Transverse colon (tissue), 4 donors: ENCODE measurements around the gene GNLY. TPM values are rescaled to one million over a fixed set of nuclear protein-coding genes. Genes with fewer than 3 reads are reported as not detected.

Experiments used
- DNase-seq: peaks from one replicate; pipeline ENCODE4 v3.0.0-alpha.2; 2019
- H3K27ac ChIP-seq, 4 donors: fragments of 200-600 bp; sonication (generic); 2 replicates each; pipeline ENCODE4 v1.5.1; 2016 to 2018; ENCODE audit warnings: inconsistent platforms in 4 of 4
- H3K27me3 ChIP-seq: fragments of 200-600 bp; sonication (generic); 2 replicates; pipeline ENCODE4 v1.5.1; 2017; ENCODE audit warnings: inconsistent platforms
- H3K36me3 ChIP-seq, 4 donors: fragments of 200-600 bp; sonication (generic); 2 replicates each; pipeline ENCODE4 v1.5.1; 2017 to 2019; ENCODE audit warnings: inconsistent platforms in 4 of 4
- H3K4me1 ChIP-seq, 4 donors: fragments of 200-600 bp; sonication (generic); 2 replicates each; pipeline ENCODE4 v1.5.1; 2017 to 2020; ENCODE audit warnings: inconsistent platforms in 4 of 4
- H3K4me3 ChIP-seq, 4 donors: fragments of 200-600 bp; sonication (generic); 1 replicate in 1 of 4; 2 replicates in 3 of 4; pipeline versions ENCODE4 v1.5.1 to v1.6.1; 2017 to 2019; ENCODE audit warnings: inconsistent platforms in 4 of 4
- H3K9me3 ChIP-seq, 2 donors: fragments of 200-600 bp; sonication (generic); 2 replicates each; pipeline ENCODE4 v1.5.1; 2017 to 2019; ENCODE audit warnings: inconsistent platforms in 2 of 2
- CTCF ChIP-seq, 5 experiments: fragments of 200-600 bp in 3 of 5; fragments of 450-650 bp in 2 of 5; sonication (generic) in 3 of 5; IDR thresholded peaks; 1 replicate in 2 of 5; 2 replicates in 3 of 5; pipeline ENCODE4 v1.5.1; 2016 to 2017; ENCODE audit warnings: antibody characterized with exemption in 5 of 5, inconsistent platforms in 3 of 5, mild to moderate bottlenecking in 2 of 5, moderate library complexity in 1 of 5
- EP300 ChIP-seq: sonication (generic); formaldehyde crosslinking; IDR thresholded peaks from one replicate; pipeline ENCODE4 v1.6.1; 2017; ENCODE audit warnings: antibody characterized with exemption, low read depth
- POLR2A ChIP-seq: fragments of 450-650 bp; IDR thresholded peaks from one replicate; pipeline ENCODE4 v1.6.1; 2016; ENCODE audit warnings: antibody characterized with exemption, mild to moderate bottlenecking, moderate library complexity
- POLR2AphosphoS5 ChIP-seq, 3 donors: sonication (generic); formaldehyde crosslinking; IDR thresholded peaks; one replicate each; pipeline ENCODE4 v1.6.1; 2016; ENCODE audit warnings: antibody characterized with exemption in 3 of 3
- WGBS, 2 donors: methylation state at CpG; one replicate each; pipeline ENCODE4 v1.1.5; 2018; ENCODE audit warnings: low coverage in 1 of 2; 5-methylcytosine and 5-hydroxymethylcytosine counted together
- in situ Hi-C, 4 donors: fragments of 200-750 bp; cut with MboI; loops; one replicate each; pipeline versions ENCODE4 v1.15.0 to v1.15.1; 2017; ENCODE audit warnings: low sequenced_read_pairs in 3 of 4, low pct_ligation_motif_present in 1 of 4, low pct_unique_long_range_greater_than_20kb in 1 of 4
- intact Hi-C: fragments of 100-400 bp; cut with DNase I; formaldehyde crosslinking; loops from one replicate; pipeline ENCODE4 v1.15.1; 2023; ENCODE audit warnings: low total_unique reads
- total RNA-seq, 4 donors: library from RNA; depleted of rRNA; stranded (reverse); fragments of >200 nt; gene quantifications; one replicate each; pipeline ENCODE4 v1.1.0, GENCODE V29; 2016

Gene GNLY
- total RNA-seq, 4 donors from 2014 or later, result 5.2 to 11.7 TPM; not detected in 2

GRCh38 chr2:85666016-85666415 is 28.1 kb upstream of the GNLY start:
- Histone ChIP-seq H3K27ac (no peak overlapping the region), H3K9me3 (no peaks in the 10 kb centered on the region), H3K36me3 (no peaks in the 10 kb centered on the region), H3K4me3 (no peak overlapping the region), H3K4me1 (no peaks in the 10 kb centered on the region), H3K27me3 (no peaks in the 10 kb centered on the region)
- intact Hi-C loops (no loop called here), in situ Hi-C loops (no loop called here)
- WGBS, 2 donors, result 70 to 90% methylated on average over 2 to 6 of the region's 6 CpGs
- TF ChIP-seq POLR2A, result no peak
- TF ChIP-seq CTCF (IDR thresholded peaks at IDR 0.05), result no peak
- TF ChIP-seq EP300, result no peak
- no peak for TF ChIP-seq POLR2AphosphoS5 (IDR thresholded peaks at IDR 0.05)
- DNase-seq, result no peak

- TF ChIP-seq POLR2AphosphoS5 (IDR thresholded peaks at IDR 0.05), result no peak
- no peak for TF ChIP-seq POLR2A
- TF ChIP-seq EP300, result no peak
- no peak for TF ChIP-seq CTCF (IDR thresholded peaks at IDR 0.05)
- no peaks in the 10 kb centered on the region for H3K27me3 ChIP-seq
- in situ Hi-C loops (no loop called here), intact Hi-C loops (no loop called here)
- no peak for DNase-seq
- no peak overlapping the region for H3K27ac ChIP-seq
- no peaks in the 10 kb centered on the region for H3K9me3 ChIP-seq
- 75% methylated on average over 11 of the region's 11 CpGs; no CpG with 5 or more reads in 1 of the 2 donors for WGBS, 2 donors
- H3K36me3 ChIP-seq, result no peaks in the 10 kb centered on the region
- H3K4me1 ChIP-seq, result no peaks in the 10 kb centered on the region
- no peak overlapping the region for H3K4me3 ChIP-seq
Observed at GRCh38 chr2:85666435-85667316, 27.5 kb upstream of the GNLY start.

GRCh38 chr2:85667561-85668008 is 26.6 kb upstream of the GNLY start:
- H3K27ac ChIP-seq, result no peak overlapping the region
- TF ChIP-seq POLR2A (no peak), EP300 (no peak), CTCF (IDR thresholded peaks at IDR 0.05) (no peak), POLR2AphosphoS5 (IDR thresholded peaks at IDR 0.05) (no peak)

GRCh38 chr2:85668009-85668856 is 25.9 kb upstream of the GNLY start, which contains the start of gene SFTPB:
Gene SFTPB, minus strand, starts transcription at chr2:85668199. Its CDS starts 16 bp downstream, at chr2:85668183.
- Histone ChIP-seq H3K4me3 (no peak within 1 kb of the TSS), H3K27ac (no peak within 1 kb of the TSS), H3K27me3 (no peaks in the 10 kb centered on the region), H3K4me1 (no peaks in the 10 kb centered on the region), H3K9me3 (no peaks in the 10 kb centered on the region), H3K36me3 (no peaks in the 10 kb centered on the region)
- in situ Hi-C loops, result no loop called here
- intact Hi-C loops, result no loop called here
- no peak for DNase-seq
- WGBS, 2 donors, result 71% methylated on average over 5 of the region's 5 CpGs; no CpG with 5 or more reads in 1 of the 2 donors
- TF ChIP-seq CTCF (IDR thresholded peaks at IDR 0.05) (no peak), POLR2AphosphoS5 (IDR thresholded peaks at IDR 0.05) (no peak), EP300 (no peak), POLR2A (no peak)

More at GRCh38 chr2:85667561-85668008, 26.6 kb upstream of the GNLY start:
- no peaks in the 10 kb centered on the region for H3K4me1 ChIP-seq
- H3K36me3 ChIP-seq, result no peaks in the 10 kb centered on the region
- no peak overlapping the region for H3K4me3 ChIP-seq
- no peaks in the 10 kb centered on the region for H3K27me3 ChIP-seq
- 76 to 100% methylated on average over 1 to 3 of the region's 3 CpGs for WGBS, 2 donors
- in situ Hi-C loops (no loop called here), intact Hi-C loops (no loop called here)
- no peaks in the 10 kb centered on the region for H3K9me3 ChIP-seq
- no peak for DNase-seq
